ENCODE results near the gene ATP5PO. TPM values are rescaled to one million over a fixed set of nuclear protein-coding genes. Genes with fewer than 3 reads are reported as not detected.
A peak's percentile ranks its signal among the peaks of the same experiment; 100 is the strongest.

The ATP5PO gene
- polyA plus RNA-seq, 1 donor (not counting 4 experiments of a cell fraction or from before 2014, with no cell fraction given): 359 TPM

- H3K9ac ChIP-seq (ENCODE audit: control insufficient read depth, extremely low read depth, insufficient read depth, low read length): no peak overlapping the region
- no peaks in the 10 kb centered on the region for H3K79me2 ChIP-seq (ENCODE audit: control insufficient read depth, insufficient read depth, low read length)
- DNase-seq (ENCODE audit: low read depth, low spot score) (no peak), FAIRE-seq (peak; percentile 48)
- dilution Hi-C loops (cut with MboI; ENCODE audit: extremely low pct_ligation_motif_present, low sequenced_read_pairs): no loop called here
- H2AFZ ChIP-seq (ENCODE audit: control insufficient read depth, low read length): no peak overlapping the region
- H3K36me3 ChIP-seq (ENCODE audit: control insufficient read depth in 2 of 2, extremely low read depth in 1 of 2, insufficient read depth in 2 of 2, low read length in 2 of 2): no peaks in the 10 kb centered on the region
- H3K9me3 ChIP-seq (ENCODE audit: control insufficient read depth, low read depth, low read length): no peaks in the 10 kb centered on the region
- no peak overlapping the region for H3K27ac ChIP-seq (ENCODE audit: control insufficient read depth, insufficient read depth, low read length)
- H3K4me2 ChIP-seq (ENCODE audit: control insufficient read depth, extremely low read depth, insufficient read depth, low read depth, low read length): no peak overlapping the region
- no peaks in the 10 kb centered on the region for H4K20me1 ChIP-seq (ENCODE audit: control insufficient read depth, extremely low read depth, insufficient read depth, low read length)
- no peak overlapping the region for H3K4me3 ChIP-seq (ENCODE audit: control insufficient read depth in 2 of 3, extremely low read depth in 1 of 3, insufficient read depth in 2 of 3, low read depth in 1 of 3, low read length in 3 of 3)
- H3K4me1 ChIP-seq (ENCODE audit: control insufficient read depth, extremely low read depth, insufficient read depth, low read length): peaks cover 22% of the 10 kb centered on the region
- no peaks in the 10 kb centered on the region for H3K9me1 ChIP-seq (ENCODE audit: control insufficient read depth, extremely low read depth, insufficient read depth, low read length)
- TF ChIP-seq EZH2 (IDR thresholded peaks at IDR 0.05; ENCODE audit: low read length) (no peak), CTCF (optimal IDR thresholded peaks at IDR 0.05 in 1 of 3, IDR thresholded peaks at IDR 0.05 in 1 of 3, conservative IDR thresholded peaks at IDR 0.05 in 1 of 3; ENCODE audit: extremely low read depth in 1 of 3, insufficient read depth in 2 of 3, low read length in 3 of 3) (no peak)
- H3K27me3 ChIP-seq (ENCODE audit: control insufficient read depth, extremely low read depth, insufficient read depth, low read length): no peaks in the 10 kb centered on the region
Observed at GRCh38 chr21:33943293-33943692, 27.7 kb upstream of the ATP5PO start.

GRCh38 chr21:33942426-33942825 lies 26.8 kb upstream of the ATP5PO start:
- dilution Hi-C loops (cut with MboI; ENCODE audit: extremely low pct_ligation_motif_present, low sequenced_read_pairs): no loop called here
- Histone ChIP-seq H2AFZ (ENCODE audit: control insufficient read depth, low read length) (no peak overlapping the region), H3K4me2 (ENCODE audit: control insufficient read depth, extremely low read depth, insufficient read depth, low read depth, low read length) (no peak overlapping the region), H3K27me3 (ENCODE audit: control insufficient read depth, extremely low read depth, insufficient read depth, low read length) (no peaks in the 10 kb centered on the region), H3K9ac (ENCODE audit: control insufficient read depth, extremely low read depth, insufficient read depth, low read length) (no peak overlapping the region), H3K4me1 (ENCODE audit: control insufficient read depth, extremely low read depth, insufficient read depth, low read length) (peaks cover 18% of the 10 kb centered on the region), H3K27ac (ENCODE audit: control insufficient read depth, insufficient read depth, low read length) (no peak overlapping the region), H3K9me1 (ENCODE audit: control insufficient read depth, extremely low read depth, insufficient read depth, low read length) (no peaks in the 10 kb centered on the region), H3K4me3 (ENCODE audit: control insufficient read depth in 2 of 3, extremely low read depth in 1 of 3, insufficient read depth in 2 of 3, low read depth in 1 of 3, low read length in 3 of 3) (no peak overlapping the region), H3K79me2 (ENCODE audit: control insufficient read depth, insufficient read depth, low read length) (no peaks in the 10 kb centered on the region), H3K36me3 (ENCODE audit: control insufficient read depth in 2 of 2, extremely low read depth in 1 of 2, insufficient read depth in 2 of 2, low read length in 2 of 2) (no peaks in the 10 kb centered on the region), H3K9me3 (ENCODE audit: control insufficient read depth, low read depth, low read length) (no peaks in the 10 kb centered on the region), H4K20me1 (ENCODE audit: control insufficient read depth, extremely low read depth, insufficient read depth, low read length) (no peaks in the 10 kb centered on the region)
- TF ChIP-seq EZH2 (IDR thresholded peaks at IDR 0.05; ENCODE audit: low read length) (no peak), CTCF (optimal IDR thresholded peaks at IDR 0.05 in 1 of 3, IDR thresholded peaks at IDR 0.05 in 1 of 3, conservative IDR thresholded peaks at IDR 0.05 in 1 of 3; ENCODE audit: extremely low read depth in 1 of 3, insufficient read depth in 2 of 3, low read length in 3 of 3) (no peak)
- DNase-seq (ENCODE audit: low read depth, low spot score): no peak
- FAIRE-seq: no peak
